ENCODE data around the gene PHF19. TPM values are rescaled to one million over a fixed set of nuclear protein-coding genes. Genes with fewer than 3 reads are reported as not detected.

Gene PHF19
- total and polyA plus RNA-seq, 2 of the 8 experiments (the other 6 are each of a cell fraction or from before 2014, with no cell fraction given) = 28.2 to 31.8 TPM

DNA sequence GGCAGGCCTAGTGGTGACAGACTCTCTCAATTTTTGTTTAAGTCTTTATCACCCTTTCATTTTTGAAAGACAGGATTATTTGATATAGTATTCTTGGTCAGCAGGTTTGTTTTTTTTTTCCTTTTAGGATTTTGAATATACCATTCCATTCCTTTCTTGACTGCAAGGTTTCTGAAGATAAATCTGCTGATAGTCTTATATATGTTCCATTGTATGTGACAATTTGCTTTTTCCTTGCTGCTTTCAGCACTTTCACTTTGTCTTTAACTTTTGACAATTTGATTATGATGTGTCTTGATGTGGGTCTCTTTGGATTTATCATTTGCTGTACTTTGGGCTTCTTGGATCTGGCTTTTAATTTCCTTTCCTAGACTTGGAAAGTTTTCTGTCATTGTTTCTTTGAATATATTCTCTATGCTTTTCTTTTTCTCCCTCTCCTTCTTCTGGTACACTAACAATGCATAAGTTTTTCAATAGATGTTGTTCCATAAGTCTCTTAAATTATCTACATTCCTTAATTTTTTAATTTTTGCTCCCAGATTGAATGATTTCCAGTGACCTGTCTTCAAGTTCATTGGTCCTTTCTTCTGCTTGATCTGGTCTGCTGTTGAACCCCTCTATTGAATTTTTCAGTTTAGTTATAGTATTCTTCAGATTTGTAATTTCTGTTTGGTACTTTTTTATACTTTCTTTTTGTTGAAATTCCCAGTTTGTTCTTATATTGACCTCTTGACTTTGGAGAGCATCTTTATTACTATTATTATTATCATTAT lies 69.2 kb downstream of the PHF19 start (continued):
- TF ChIP-seq, protein P1, sequence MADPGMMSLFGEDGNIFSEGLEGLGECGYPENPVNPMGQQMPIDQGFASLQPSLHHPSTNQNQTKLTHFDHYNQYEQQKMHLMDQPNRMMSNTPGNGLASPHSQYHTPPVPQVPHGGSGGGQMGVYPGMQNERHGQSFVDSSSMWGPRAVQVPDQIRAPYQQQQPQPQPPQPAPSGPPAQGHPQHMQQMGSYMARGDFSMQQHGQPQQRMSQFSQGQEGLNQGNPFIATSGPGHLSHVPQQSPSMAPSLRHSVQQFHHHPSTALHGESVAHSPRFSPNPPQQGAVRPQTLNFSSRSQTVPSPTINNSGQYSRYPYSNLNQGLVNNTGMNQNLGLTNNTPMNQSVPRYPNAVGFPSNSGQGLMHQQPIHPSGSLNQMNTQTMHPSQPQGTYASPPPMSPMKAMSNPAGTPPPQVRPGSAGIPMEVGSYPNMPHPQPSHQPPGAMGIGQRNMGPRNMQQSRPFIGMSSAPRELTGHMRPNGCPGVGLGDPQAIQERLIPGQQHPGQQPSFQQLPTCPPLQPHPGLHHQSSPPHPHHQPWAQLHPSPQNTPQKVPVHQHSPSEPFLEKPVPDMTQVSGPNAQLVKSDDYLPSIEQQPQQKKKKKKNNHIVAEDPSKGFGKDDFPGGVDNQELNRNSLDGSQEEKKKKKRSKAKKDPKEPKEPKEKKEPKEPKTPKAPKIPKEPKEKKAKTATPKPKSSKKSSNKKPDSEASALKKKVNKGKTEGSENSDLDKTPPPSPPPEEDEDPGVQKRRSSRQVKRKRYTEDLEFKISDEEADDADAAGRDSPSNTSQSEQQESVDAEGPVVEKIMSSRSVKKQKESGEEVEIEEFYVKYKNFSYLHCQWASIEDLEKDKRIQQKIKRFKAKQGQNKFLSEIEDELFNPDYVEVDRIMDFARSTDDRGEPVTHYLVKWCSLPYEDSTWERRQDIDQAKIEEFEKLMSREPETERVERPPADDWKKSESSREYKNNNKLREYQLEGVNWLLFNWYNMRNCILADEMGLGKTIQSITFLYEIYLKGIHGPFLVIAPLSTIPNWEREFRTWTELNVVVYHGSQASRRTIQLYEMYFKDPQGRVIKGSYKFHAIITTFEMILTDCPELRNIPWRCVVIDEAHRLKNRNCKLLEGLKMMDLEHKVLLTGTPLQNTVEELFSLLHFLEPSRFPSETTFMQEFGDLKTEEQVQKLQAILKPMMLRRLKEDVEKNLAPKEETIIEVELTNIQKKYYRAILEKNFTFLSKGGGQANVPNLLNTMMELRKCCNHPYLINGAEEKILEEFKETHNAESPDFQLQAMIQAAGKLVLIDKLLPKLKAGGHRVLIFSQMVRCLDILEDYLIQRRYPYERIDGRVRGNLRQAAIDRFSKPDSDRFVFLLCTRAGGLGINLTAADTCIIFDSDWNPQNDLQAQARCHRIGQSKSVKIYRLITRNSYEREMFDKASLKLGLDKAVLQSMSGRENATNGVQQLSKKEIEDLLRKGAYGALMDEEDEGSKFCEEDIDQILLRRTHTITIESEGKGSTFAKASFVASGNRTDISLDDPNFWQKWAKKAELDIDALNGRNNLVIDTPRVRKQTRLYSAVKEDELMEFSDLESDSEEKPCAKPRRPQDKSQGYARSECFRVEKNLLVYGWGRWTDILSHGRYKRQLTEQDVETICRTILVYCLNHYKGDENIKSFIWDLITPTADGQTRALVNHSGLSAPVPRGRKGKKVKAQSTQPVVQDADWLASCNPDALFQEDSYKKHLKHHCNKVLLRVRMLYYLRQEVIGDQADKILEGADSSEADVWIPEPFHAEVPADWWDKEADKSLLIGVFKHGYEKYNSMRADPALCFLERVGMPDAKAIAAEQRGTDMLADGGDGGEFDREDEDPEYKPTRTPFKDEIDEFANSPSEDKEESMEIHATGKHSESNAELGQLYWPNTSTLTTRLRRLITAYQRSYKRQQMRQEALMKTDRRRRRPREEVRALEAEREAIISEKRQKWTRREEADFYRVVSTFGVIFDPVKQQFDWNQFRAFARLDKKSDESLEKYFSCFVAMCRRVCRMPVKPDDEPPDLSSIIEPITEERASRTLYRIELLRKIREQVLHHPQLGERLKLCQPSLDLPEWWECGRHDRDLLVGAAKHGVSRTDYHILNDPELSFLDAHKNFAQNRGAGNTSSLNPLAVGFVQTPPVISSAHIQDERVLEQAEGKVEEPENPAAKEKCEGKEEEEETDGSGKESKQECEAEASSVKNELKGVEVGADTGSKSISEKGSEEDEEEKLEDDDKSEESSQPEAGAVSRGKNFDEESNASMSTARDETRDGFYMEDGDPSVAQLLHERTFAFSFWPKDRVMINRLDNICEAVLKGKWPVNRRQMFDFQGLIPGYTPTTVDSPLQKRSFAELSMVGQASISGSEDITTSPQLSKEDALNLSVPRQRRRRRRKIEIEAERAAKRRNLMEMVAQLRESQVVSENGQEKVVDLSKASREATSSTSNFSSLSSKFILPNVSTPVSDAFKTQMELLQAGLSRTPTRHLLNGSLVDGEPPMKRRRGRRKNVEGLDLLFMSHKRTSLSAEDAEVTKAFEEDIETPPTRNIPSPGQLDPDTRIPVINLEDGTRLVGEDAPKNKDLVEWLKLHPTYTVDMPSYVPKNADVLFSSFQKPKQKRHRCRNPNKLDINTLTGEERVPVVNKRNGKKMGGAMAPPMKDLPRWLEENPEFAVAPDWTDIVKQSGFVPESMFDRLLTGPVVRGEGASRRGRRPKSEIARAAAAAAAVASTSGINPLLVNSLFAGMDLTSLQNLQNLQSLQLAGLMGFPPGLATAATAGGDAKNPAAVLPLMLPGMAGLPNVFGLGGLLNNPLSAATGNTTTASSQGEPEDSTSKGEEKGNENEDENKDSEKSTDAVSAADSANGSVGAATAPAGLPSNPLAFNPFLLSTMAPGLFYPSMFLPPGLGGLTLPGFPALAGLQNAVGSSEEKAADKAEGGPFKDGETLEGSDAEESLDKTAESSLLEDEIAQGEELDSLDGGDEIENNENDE (IDR thresholded peaks at IDR 0.05; ENCODE audit: insufficient replicate concordance, low read length) = no peak
- TF ChIP-seq EZH2 (IDR thresholded peaks at IDR 0.05; ENCODE audit: low read depth, low read length, severe bottlenecking) = no peak
- no peak for TF ChIP-seq TCF12 (IDR thresholded peaks at IDR 0.05; ENCODE audit: low read depth, low read length)
- TF ChIP-seq PHF8 (conservative IDR thresholded peaks at IDR 0.05; ENCODE audit: low read depth, low read length) = no peak
- TF ChIP-seq ASH2L (IDR thresholded peaks at IDR 0.05; ENCODE audit: low read length) = no peak
- TF ChIP-seq BCL11A (IDR thresholded peaks at IDR 0.05; ENCODE audit: low read depth in 2 of 2, low read length in 2 of 2) = no peak
- no peak for TF ChIP-seq SP4 (IDR thresholded peaks at IDR 0.05; ENCODE audit: low read length)
